Measurements from ENCODE around the gene EMILIN2. TPM values are rescaled to one million over a fixed set of nuclear protein-coding genes. Genes with fewer than 3 reads are reported as not detected.
A peak's percentile ranks its signal among the peaks of the same experiment; 100 is the strongest.

EMILIN2 gene
- total RNA-seq, 2 experiments from 2014 or later = 0.15 to 1.4 TPM

GRCh38 chr18:2895391-2895790 is 48.6 kb downstream of the EMILIN2 start:
- no peak overlapping the region for H3K4me2 ChIP-seq (ENCODE audit: low read length)
- CTCF ChIA-PET (ENCODE audit: unreplicated experiment) = no interaction called here

DNA sequence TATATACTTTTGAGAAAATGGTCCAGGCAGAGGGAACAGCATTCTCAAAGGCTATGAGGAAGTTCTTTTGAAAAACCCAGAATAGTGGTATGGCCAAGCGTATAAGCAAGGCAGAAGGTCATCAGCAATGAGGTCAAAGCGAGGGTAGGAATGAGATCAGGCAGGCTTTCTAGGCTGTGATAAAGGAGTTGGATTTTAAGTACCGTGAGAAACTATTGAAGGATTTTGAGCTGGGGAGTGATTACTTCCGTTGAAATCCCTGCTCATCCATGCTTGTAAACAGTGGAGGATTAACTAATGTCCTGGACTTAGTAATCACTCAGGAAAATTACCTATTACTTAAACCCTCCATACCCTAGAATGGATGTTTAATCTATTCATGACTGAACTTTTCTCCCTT is 50.2 kb downstream of the EMILIN2 start:
- ChIA-PET POLR2A (no interaction called here), CTCF (ENCODE audit: unreplicated experiment) (no interaction called here)
- no peak for DNase-seq (ENCODE audit: low spot score)
- no peak overlapping the region for H3K4me2 ChIP-seq (ENCODE audit: low read length)
- no peaks in the 10 kb centered on the region for H3K36me3 ChIP-seq (ENCODE audit: insufficient read depth, low read length)
- intact Hi-C loops (cut with micrococcal nuclease; ENCODE audit: unreplicated experiment) = no loop called here
- H3K9me2 ChIP-seq (ENCODE audit: insufficient read depth, low read length) = no peaks in the 10 kb centered on the region
- H3K9me3 ChIP-seq (ENCODE audit: low read length) = no peaks in the 10 kb centered on the region
- no peak overlapping the region for H3K4me3 ChIP-seq (ENCODE audit: low read depth, low read length, poor library complexity, severe bottlenecking)
- TF ChIP-seq, protein P1, sequence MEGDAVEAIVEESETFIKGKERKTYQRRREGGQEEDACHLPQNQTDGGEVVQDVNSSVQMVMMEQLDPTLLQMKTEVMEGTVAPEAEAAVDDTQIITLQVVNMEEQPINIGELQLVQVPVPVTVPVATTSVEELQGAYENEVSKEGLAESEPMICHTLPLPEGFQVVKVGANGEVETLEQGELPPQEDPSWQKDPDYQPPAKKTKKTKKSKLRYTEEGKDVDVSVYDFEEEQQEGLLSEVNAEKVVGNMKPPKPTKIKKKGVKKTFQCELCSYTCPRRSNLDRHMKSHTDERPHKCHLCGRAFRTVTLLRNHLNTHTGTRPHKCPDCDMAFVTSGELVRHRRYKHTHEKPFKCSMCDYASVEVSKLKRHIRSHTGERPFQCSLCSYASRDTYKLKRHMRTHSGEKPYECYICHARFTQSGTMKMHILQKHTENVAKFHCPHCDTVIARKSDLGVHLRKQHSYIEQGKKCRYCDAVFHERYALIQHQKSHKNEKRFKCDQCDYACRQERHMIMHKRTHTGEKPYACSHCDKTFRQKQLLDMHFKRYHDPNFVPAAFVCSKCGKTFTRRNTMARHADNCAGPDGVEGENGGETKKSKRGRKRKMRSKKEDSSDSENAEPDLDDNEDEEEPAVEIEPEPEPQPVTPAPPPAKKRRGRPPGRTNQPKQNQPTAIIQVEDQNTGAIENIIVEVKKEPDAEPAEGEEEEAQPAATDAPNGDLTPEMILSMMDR (conservative IDR thresholded peaks at IDR 0.05; ENCODE audit: low read length) = no peak
- TF ChIP-seq EZH2phosphoT487 (IDR thresholded peaks at IDR 0.05; ENCODE audit: borderline replicate concordance, low read depth, low read length) = no peak
- H3K27ac ChIP-seq (ENCODE audit: low read depth, low read length, poor library complexity, severe bottlenecking) = no peak overlapping the region
- no peak overlapping the region for H2AFZ ChIP-seq (ENCODE audit: low read length)
- BruUV-seq (replicated peaks) = no TSS peak
- H3K79me2 ChIP-seq (ENCODE audit: insufficient read depth, low read depth, low read length) = no peaks in the 10 kb centered on the region
- no peaks in the 10 kb centered on the region for H4K20me1 ChIP-seq (ENCODE audit: insufficient read depth, low read length)
- peaks cover 10% of the 10 kb centered on the region for H3K4me1 ChIP-seq (ENCODE audit: insufficient read depth, low read length, poor library complexity, severe bottlenecking)

More at GRCh38 chr18:2895391-2895790, 48.6 kb downstream of the EMILIN2 start:
- Histone ChIP-seq H3K36me3 (ENCODE audit: insufficient read depth, low read length) (no peaks in the 10 kb centered on the region), H3K79me2 (ENCODE audit: insufficient read depth, low read depth, low read length) (no peaks in the 10 kb centered on the region), H3K9me2 (ENCODE audit: insufficient read depth, low read length) (no peaks in the 10 kb centered on the region), H3K27ac (ENCODE audit: low read depth, low read length, poor library complexity, severe bottlenecking) (no peak overlapping the region), H3K4me3 (ENCODE audit: low read depth, low read length, poor library complexity, severe bottlenecking) (no peak overlapping the region), H3K4me1 (ENCODE audit: insufficient read depth, low read length, poor library complexity, severe bottlenecking) (peaks cover 10% of the 10 kb centered on the region), H3K9me3 (ENCODE audit: low read length) (no peaks in the 10 kb centered on the region), H4K20me1 (ENCODE audit: insufficient read depth, low read length) (no peaks in the 10 kb centered on the region), H2AFZ (ENCODE audit: low read length) (no peak overlapping the region)
- intact Hi-C loops (cut with micrococcal nuclease; ENCODE audit: unreplicated experiment) = no loop called here
- DNase-seq (ENCODE audit: low spot score) = no peak
- TF ChIP-seq, protein P1 (conservative IDR thresholded peaks at IDR 0.05; ENCODE audit: low read length) = no peak
- TF ChIP-seq EZH2phosphoT487 (IDR thresholded peaks at IDR 0.05; ENCODE audit: borderline replicate concordance, low read depth, low read length) = no peak
- BruUV-seq (replicated peaks) = no TSS peak
- POLR2A ChIA-PET = interaction anchor here (0.6 to 1.3 kb wide), 2 partner anchors 17 to 56 kb away, joined by 3 read pairs; no protein-coding TSS in a partner anchor

GRCh38 chr18:2897448-2898185 is 50.8 kb downstream of the EMILIN2 start:
- no peak overlapping the region for H3K4me3 ChIP-seq (ENCODE audit: low read depth, low read length, poor library complexity, severe bottlenecking)
- no peak overlapping the region for H3K27ac ChIP-seq (ENCODE audit: low read depth, low read length, poor library complexity, severe bottlenecking)
- H3K4me1 ChIP-seq (ENCODE audit: insufficient read depth, low read length, poor library complexity, severe bottlenecking) = peaks cover 10% of the 10 kb centered on the region
- intact Hi-C loops (cut with micrococcal nuclease; ENCODE audit: unreplicated experiment) = no loop called here
- H3K36me3 ChIP-seq (ENCODE audit: insufficient read depth, low read length) = no peaks in the 10 kb centered on the region
- H3K4me2 ChIP-seq (ENCODE audit: low read length) = no peak overlapping the region; the same call in 1 of the 2 replicates
- no peaks in the 10 kb centered on the region for H3K9me3 ChIP-seq (ENCODE audit: low read length)
- H4K20me1 ChIP-seq (ENCODE audit: insufficient read depth, low read length) = no peaks in the 10 kb centered on the region
- no peak for DNase-seq (ENCODE audit: low spot score)
- H2AFZ ChIP-seq (ENCODE audit: low read length) = peak overlapping the region; percentile 49; the same call in 1 of the 2 replicates
- BruUV-seq (replicated peaks) = no TSS peak
- no peaks in the 10 kb centered on the region for H3K9me2 ChIP-seq (ENCODE audit: insufficient read depth, low read length)
- ChIA-PET CTCF (ENCODE audit: unreplicated experiment) (interaction anchor here (1.4 kb wide), 1 partner anchor 90 kb away, joined by 3 read pairs; no protein-coding TSS in a partner anchor), POLR2A (no interaction called here)
- TF ChIP-seq EZH2phosphoT487 (IDR thresholded peaks at IDR 0.05; ENCODE audit: borderline replicate concordance, low read depth, low read length) = no peak
- TF ChIP-seq, protein P1 (conservative IDR thresholded peaks at IDR 0.05; ENCODE audit: low read length) = no peak
- H3K79me2 ChIP-seq (ENCODE audit: insufficient read depth, low read depth, low read length) = no peaks in the 10 kb centered on the region
